ELF-1 (cell line): Measurements from ENCODE around the gene GADD45G.

Source experiments
- DNase-seq: peaks from one replicate; pipeline ENCODE4 v3.0.0-alpha.2; 2016; ENCODE audit warnings: low read depth, low spot score

GADD45G gene

GRCh38 chr9:89592963-89593726 is 11.7 kb upstream of the GADD45G start:
- peak; percentile 97 for DNase-seq

- peak; percentile 91 for DNase-seq
Measured at GRCh38 chr9:89593727-89594427, 10.9 kb upstream of the GADD45G start.

- no peak for DNase-seq
Measured at GRCh38 chr9:89594811-89595550, 9.8 kb upstream of the GADD45G start.

GRCh38 chr9:89595646-89596045 is 9.2 kb upstream of the GADD45G start:
- no peak for DNase-seq

GRCh38 chr9:89596937-89597555 is 7.8 kb upstream of the GADD45G start:
- DNase-seq, result no peak

- DNase-seq, result peak; percentile 79
Measured at GRCh38 chr9:89597711-89598362, 7.0 kb upstream of the GADD45G start.

- no peak for DNase-seq
Measured at GRCh38 chr9:89598363-89598713, 6.5 kb upstream of the GADD45G start.

- no peak for DNase-seq
Measured at GRCh38 chr9:89598926-89599325, 5.9 kb upstream of the GADD45G start.

GRCh38 chr9:89600831-89601230 is 4.0 kb upstream of the GADD45G start:
- no peak for DNase-seq

- DNase-seq, result no peak
Measured at GRCh38 chr9:89601306-89601705, 3.5 kb upstream of the GADD45G start.

- DNase-seq, result no peak
Measured at GRCh38 chr9:89601856-89602562, 2.8 kb upstream of the GADD45G start.

- DNase-seq, result peak; percentile 96
Measured at GRCh38 chr9:89602978-89603766, 1.6 kb upstream of the GADD45G start.

GRCh38 chr9:89603767-89604665 is 796 bp upstream of the GADD45G start:
- DNase-seq, result peak; percentile 85

GRCh38 chr9:89605465-89606048 is 745 bp downstream of the GADD45G start:
- peak; percentile 55 for DNase-seq

- peak; percentile 88 for DNase-seq
Measured at GRCh38 chr9:89606049-89606623, 1.3 kb downstream of the GADD45G start.

GRCh38 chr9:89606624-89607311 is 2.0 kb downstream of the GADD45G start:
- DNase-seq, result no peak

GRCh38 chr9:89608641-89609335 is 4.0 kb downstream of the GADD45G start:
- DNase-seq, result no peak
